GM21526 (cell line): ENCODE results near the gene LYPD6.

Experiments used
- ATAC-seq: cut with Tn5 transposase; IDR thresholded peaks from one replicate; pipeline ENCODE4 v1.9.1; 2021; ENCODE audit warnings: moderate library complexity; ENCODE audit not compliant: unreplicated experiment, low FRiP score

Gene LYPD6

DNA sequence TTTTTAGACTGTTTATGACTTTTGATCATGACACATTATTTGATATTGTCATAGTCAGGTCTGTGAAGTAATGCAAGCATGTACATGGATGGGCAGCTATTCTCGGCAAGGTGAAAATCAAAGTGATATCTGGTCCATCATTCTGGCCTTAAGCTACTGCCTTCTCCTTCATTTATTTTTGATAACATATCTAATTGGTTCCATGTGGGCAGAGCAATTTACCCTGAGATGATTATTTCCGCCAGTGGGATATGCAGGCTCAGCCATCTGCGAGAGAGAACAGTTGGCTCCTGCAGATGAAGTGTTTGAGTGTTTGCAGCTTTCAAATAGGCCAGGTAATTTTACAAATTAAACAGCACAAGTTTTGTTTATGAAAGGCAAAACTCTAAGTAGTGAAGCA is 116.4 kb downstream of the LYPD6 start:
- ATAC-seq: no peak

DNA sequence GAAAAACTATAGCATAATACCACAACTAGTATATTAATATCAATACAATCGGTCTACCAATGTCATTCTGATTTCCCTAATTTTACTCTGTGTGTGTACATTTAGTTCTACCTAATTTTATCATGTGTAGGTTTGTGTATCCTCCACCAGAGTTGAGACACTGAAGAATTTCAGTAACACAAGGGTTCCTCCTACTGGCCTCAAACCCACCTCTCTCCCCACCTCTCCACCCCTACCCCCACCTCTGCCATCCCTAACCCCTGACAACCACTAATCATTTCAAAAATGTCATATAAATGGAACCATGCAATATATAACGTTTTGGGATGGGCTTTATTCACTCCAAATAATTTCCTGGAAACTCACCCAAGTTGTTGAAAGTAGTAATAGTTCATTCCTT is 117.9 kb downstream of the LYPD6 start:
- ATAC-seq: no peak

DNA sequence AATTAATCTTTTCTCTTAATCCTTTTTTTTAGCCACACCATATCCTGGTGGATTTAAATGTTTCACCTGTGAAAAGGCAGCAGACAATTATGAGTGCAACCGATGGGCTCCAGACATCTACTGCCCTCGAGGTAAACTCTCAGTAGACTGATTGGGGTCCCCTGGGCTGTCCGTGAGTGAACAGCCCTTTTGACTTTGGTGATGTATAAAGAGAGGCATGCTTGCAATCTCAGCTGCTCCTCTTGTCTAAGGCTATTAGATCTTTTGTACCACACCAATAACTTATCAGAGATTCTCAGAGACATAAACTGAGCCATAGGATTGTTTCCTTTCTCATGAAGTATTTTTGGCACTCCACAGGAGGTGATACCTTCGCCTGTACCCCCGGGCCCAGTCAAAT is 118.6 kb downstream of the LYPD6 start:
- no peak for ATAC-seq

DNA sequence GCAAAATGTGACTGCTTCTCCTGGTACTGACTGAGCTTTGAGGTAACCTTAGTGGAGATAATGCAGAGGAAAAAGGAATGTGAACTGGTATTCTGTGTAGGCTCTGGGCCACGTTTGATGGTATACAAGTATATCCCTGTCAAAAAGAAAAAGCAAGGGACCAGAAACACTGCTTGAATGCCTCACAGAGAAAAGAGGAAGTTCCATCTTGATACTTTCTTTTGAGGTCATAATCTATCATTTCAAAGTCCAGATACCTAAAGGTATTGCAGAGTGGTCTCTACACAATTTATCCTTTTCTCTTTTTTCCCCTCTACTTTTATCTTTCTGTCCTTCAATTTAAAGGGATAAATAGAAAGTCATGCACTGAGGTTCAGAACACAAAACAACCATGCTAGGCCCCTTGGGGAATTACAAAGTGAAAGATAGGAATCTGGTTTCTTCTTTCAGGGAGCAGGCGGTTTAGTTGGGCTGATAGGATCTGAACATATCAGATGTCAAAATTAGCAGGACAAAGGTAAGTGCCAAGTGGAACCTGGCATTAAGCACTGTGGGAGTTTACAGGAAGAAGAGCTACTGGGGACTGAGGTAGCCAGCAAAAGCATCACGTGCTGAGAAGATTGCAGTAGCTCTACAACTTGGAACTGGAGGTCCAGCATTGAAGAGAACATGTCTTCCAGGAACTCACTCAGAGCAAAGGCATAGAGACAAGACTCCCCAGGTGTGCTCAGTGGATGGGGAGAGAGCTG is 121.2 kb downstream of the LYPD6 start:
- ATAC-seq: peak; percentile 62

DNA sequence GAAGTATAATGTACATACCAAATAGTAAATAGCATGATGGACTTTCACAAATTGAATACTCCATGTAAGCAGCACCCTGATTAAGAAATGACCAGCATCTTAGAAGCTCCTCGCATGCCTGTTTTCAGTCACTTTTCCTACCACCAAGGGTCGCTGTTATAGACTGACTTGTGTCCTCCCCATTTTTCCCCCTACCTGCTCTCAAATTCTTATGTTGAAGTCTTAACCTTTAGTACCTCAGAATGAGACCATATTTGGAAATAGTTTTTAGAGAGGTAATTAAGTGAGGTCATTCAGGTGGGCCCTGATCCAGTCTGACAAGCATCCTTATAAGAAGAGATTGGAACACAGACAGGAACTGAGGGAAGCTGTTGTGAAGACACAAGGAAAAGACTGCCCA is 125.9 kb downstream of the LYPD6 start:
- no peak for ATAC-seq

DNA sequence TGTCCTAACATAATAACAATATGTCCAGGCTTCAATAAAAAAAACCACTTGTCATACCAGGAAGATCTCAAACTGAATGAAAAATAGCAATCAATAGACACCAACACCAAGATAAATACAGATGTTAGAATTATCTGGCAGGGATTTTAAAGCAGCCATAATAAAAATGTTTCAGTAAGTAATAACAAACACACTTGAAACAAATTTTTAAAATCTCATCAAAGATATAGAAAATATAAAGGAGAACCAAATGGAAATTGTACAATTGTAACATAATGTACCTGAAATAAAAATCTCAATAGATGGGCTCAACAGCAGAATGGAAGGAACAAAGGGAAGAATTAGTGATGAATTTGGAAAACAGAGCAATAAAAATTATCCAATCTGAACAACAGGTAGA is 128.1 kb downstream of the LYPD6 start:
- no peak for ATAC-seq

DNA sequence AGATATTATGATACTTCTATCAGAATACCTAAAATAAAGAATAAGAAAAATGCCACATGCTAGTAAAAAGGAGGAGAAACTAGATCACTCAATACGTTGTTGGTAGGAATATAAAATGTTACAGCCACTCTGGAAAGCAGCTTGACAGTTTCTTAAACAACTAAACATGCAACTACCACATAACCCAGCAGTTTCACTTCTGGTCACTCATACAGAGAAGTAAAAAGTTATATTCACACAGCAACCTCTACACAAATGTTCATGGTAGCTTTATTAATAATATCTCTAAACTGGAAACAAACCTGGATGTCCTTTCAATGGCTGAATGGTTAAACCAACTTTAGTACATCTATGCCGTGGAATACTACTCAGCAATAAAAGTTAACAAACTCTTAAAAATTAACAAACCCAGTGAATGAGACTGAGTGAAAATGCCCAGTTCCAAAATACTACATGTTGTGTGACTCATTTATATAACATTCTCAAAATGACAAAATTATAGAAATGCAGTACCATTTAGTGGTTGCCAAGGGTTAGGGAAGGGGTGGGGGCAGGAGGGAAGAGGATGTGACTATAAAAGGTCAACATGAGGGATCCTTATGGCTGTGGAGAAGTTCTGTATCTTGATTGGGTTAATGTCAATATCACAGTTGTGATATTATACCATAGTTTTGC is 133.1 kb downstream of the LYPD6 start:
- ATAC-seq: peak; percentile 98

DNA sequence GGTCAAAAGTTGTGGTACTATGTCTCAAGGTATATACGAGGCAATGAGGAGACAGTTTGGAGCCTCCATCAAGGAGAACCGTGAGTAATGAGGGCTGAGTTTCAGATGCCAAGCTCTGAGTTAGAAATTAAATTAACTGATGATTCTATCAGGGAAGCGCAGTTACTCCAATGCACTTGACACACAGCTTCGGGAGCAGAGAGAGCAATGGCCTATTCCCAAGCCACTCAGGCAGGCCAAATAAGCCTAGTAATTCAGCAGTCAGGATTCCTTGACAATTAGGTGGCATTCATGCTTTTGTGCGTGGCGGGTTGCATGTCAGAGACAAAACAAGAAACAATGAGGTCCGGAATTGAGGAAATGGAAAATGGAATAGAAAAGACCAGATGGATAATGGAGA is 134.0 kb downstream of the LYPD6 start:
- no peak for ATAC-seq

DNA sequence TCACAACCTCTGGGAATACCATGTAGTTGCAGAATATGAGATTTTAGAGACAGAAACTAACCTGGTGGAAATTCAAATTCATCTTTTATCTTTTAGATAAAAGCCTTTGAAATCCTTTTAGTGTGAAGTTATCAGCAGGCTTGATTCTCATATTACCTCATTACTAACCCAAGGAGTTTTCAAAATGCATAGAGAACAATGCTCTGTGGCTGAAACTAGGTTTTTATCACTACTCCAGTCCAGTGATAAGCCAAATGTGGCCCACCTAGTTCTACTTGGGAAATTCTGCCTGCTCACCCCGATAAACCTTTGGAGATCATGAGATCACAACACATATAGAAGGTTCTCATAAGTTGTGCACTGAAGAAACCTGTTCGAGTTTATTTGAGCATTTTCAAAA is 135.5 kb downstream of the LYPD6 start:
- ATAC-seq: no peak

DNA sequence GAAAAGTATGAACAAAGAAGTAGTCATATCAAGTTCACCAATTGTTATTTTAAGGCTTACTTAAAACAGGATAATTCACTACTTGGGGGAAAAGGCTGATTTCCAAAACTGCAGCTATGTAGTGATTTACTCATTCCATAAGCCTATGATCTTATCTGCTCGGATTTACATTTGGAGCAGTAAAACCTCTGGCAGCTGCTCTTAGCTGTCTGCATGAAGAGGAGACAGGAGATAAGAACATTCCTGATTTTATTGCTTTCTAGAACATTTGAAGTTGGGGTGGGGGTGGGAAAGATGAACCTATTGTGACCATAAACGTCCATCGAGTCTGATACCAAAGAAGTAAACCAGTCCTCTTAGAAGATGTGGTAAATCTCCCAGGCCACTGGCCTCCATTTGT is 136.2 kb downstream of the LYPD6 start:
- no peak for ATAC-seq

DNA sequence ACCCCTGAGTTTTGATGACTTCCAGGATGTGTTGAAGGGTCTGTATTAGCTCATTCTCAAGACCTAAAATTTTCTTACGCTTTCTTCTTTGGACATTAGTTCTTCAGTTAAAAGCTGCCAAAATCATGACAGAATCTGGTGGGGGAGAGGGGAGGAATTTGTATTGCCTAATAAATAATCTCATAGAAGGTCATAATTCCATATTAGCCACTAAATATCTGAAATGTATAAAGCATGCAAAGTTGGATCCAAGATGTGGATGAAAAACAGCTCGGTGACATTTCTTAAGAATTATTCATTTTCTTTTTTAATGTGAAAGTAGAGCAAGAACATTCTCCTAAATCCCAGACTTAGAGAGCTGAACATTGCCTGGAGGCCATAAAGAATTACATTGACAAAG is 137.0 kb downstream of the LYPD6 start:
- ATAC-seq: no peak

DNA sequence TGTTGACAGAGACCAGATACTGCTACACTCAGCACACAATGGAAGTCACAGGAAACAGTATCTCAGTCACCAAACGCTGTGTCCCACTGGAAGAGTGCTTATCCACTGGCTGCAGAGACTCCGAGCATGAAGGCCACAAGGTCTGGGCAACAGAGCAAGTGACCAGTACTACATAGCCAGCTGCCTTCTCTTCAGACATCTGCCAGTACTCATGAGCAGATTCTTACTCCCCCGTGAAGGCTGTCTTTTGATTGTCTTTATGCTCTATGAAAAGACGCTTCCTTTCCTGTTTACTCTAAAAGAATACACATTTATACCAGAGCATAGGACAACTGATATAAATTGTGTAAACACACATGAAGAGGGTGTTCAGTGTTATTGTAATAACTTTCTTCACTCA is 138.2 kb downstream of the LYPD6 start:
- no peak for ATAC-seq

DNA sequence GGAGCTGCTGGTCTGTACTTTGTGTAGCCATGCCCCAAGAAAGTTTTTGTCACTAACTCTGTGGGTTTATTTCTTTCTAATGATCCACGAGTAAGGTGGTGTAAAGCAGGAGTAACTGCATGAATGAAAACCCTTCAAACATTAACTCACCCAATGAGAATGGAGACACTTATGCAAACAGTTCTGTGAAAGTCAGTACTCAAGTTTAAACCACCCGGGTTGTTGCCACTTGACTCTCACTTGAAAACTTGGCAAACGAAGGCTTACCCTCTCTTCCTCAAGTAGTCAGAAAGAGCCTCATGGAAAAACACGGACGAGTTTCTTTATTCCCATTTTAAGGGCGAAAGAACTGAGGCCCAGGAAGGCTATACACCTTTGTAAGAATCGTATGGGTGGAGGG is 139.7 kb downstream of the LYPD6 start:
- no peak for ATAC-seq

DNA sequence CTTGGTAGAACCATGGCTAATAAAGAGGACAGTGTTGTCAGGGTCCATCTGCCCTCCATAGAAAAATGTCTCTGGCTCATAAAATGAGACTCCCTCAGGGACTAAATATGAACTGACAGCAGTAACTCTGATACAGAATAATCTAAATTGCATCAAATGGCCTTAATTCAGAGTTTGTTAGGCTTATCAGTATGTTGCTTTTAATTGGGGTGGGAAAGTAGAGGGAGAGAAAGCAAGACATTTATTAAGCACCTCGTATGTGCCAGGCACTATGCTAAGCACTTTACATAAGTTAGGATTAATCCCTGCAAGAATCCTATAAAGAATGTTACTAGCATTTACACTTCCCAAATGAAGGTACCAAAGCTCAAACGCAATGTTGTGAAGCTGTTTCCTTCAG is 142.0 kb downstream of the LYPD6 start:
- no peak for ATAC-seq

DNA sequence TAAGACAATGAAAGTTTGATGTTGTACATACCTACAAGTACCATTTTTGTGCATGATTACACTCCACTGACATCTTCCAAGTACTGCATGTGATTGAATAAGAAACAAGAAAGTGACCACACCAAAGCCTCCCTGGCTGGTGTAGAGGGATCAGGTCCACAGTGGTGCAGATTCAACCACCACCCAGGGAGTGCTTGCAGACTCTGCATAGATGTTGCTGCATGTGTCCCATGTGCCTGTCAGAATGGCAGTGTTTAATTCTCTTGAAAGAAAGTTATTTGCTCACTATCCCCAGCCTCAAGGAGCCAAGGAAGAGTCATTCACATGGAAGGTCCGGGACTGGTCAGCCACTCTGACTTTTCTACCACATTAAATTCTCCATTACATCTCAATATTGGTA is 142.7 kb downstream of the LYPD6 start:
- ATAC-seq: no peak

DNA sequence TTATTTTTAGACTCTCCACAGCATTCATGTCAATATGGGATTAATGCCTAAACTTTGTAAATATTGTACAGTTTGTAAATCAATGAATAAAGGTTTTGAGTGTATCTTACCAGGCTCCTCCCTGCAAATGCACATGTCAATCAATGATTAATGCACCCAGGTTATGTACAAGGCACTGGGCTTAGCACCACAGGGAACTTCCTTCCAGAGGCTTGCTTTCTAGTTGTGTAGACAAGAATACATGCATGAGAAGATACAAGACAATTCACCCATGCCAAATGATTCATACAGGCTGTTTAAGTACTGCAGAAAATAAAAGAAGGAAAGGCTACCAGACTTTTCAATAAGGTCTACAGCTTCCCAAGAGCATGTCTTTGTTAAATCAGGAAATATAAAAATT is 143.1 kb downstream of the LYPD6 start:
- no peak for ATAC-seq

DNA sequence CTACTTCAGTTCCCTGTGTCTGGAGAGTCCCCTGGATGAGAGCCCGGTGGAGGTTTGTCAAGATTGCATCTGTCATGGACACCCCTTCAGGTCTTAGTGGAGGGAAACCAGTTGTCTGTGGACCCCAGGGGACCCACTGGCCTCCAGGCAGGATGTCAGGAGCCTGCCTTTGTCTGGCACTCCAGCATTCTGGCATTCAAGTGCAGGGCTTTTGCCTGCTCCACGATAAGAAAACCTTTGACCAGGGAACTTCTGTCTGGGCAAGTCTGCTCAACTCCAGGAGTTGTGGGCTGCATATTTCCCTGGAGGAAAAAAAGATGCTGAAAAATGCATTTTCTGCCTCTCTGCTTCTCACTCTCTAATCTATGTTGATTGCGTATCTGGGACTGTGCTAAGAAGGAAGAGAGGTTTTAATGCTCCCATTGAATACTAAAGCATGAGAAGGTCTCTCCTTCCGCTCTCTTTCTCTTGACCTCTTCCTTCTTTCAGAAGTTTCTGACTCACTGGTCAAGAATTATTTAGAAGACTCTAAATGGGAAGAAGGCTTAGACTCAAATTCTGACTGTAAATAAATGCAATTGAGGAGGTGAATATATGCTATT is 152.7 kb downstream of the LYPD6 start:
- no peak for ATAC-seq

DNA sequence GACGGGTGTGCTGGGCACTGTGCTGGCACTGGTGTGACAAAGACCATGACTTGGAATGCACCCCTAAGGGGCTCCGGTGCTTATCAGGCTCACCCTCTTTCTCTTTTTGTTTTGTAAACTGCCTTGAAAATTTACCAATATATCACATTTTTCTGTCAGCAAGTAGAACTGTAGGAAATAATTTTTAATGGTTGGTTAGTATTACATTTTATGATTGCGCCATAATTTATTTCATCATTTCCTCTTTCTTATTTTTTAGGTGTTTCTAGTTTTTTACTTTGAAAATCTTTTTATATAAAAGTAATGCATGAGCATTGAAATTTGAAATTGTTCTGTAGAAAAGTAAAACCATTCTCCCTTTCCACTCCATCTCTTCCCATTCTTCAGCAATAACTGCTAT is 156.3 kb downstream of the LYPD6 start:
- no peak for ATAC-seq

DNA sequence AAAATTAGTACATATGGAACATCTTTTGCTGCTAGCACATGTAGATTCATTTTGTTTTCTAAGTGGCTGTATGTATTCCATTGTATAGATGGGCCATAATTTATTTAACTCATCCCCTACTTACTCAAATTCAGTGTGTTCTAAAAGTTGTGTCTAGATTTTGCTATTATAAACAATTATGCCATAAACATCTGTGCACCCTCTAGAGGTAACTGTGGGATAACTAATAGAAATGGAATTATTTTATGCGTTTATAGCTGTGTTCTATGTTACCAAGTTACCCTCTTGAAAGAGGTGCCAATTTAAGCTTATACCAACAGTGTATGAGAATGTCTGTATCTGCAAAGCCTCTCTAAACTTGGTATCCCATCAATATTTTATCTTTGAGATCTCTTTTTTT is 156.8 kb downstream of the LYPD6 start:
- ATAC-seq: no peak

DNA sequence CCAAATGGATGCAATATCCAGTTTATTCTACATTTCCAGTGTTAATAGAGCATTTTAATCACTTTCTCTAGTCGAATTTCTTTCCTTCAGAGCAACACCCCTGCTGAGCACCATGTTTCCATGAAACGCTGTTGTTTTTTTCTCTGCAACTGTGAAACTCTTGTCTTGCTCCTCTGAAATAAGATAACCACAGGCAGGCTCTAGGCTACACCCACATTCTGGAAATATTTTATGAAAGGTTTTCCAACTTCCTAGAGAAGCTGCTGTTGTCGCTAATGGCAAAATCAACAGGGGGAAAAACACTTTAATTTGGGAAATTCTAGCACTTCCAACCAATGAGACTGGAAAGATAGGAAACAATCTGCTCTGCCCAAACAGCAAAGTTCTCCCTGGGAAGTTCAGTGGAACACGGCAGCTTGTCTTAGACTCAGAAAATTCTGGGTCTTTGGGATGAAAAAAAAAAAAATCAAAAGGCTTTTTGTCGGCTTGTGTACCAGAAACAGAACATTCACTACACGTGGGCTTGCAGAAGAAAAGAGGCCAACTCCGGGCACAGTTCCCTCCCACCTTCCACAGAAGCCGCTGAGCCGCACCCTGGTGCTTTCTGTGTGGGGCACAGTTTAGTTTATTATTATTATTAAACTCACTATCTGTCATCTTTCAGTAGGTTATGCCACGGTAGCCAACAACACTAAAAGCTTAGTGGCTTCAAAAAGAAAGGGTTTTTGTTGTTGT is 158.5 kb downstream of the LYPD6 start:
- no peak for ATAC-seq

DNA sequence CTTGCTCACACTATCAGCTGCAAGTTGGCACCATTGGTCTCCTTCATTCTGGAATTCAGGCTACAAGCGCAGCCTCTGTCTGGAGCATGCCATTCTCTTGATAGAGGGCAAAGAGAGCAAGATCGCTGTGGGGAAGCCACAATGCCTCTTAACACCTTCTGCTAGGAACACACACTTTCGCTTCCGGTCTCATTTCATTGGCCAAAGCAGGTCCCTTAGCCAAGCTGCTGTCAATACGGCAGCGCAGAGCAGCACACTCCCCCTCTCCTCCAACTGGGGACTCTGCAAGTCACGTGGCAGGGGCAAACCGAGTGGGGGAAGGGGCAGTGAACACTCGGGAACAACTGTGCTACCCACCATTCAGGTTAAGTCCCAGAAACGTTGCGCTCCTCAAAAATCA is 159.1 kb downstream of the LYPD6 start:
- no peak for ATAC-seq
